Left lung (tissue), 10 donors: ENCODE results near the gene PPFIA4. TPM values are rescaled to one million over a fixed set of nuclear protein-coding genes. Genes with fewer than 3 reads are reported as not detected.
"Not testable (repeated sequence)": the region's sequence is repeated elsewhere in the genome, so short reads cannot be mapped to it uniquely, and the experiment has no call there.

ENCODE experiments used
- ATAC-seq: fragments of 200-7000 bp; cut with Tn5 transposase; one replicate; pipeline ENCODE4 v1.9.1; 2020; ENCODE audit warnings: moderate library complexity
- DNase-seq, 4 donors: peaks; one replicate each; pipeline ENCODE4 v3.0.0-alpha.2; 2013 to 2020
- H3K27ac ChIP-seq, 2 donors: fragments of 200-600 bp; sonication (generic) in 1 of 2; one replicate each; pipeline versions ENCODE4 v1.5.0 to v1.8.0; 2020 to 2021
- H3K27me3 ChIP-seq, 2 donors: fragments of 200-600 bp; sonication (generic) in 1 of 2; one replicate each; pipeline versions ENCODE4 v1.5.0 to v1.8.0; 2020 to 2021
- H3K36me3 ChIP-seq, 2 donors: fragments of 200-600 bp; sonication (generic) in 1 of 2; one replicate each; pipeline versions ENCODE4 v1.5.0 to v1.8.0; 2020 to 2021
- H3K4me1 ChIP-seq, 2 donors: fragments of 200-600 bp; one replicate each; pipeline ENCODE4 v1.8.0; 2021
- H3K4me3 ChIP-seq, 2 donors: fragments of 200-600 bp; sonication (generic) in 1 of 2; one replicate each; pipeline versions ENCODE4 v1.5.0 to v1.8.0; 2020 to 2021; ENCODE audit warnings: mild to moderate bottlenecking in 1 of 2
- H3K9me3 ChIP-seq, 2 donors: fragments of 200-600 bp; sonication (generic) in 1 of 2; one replicate each; pipeline versions ENCODE4 v1.5.0 to v1.8.0; 2020 to 2021
- intact Hi-C, 2 donors: fragments of 100-400 bp; cut with DNase I; formaldehyde crosslinking; loops; one replicate each; pipeline versions ENCODE4 v1.11.2 to v1.14.2; 2022
- polyA plus RNA-seq, 6 donors: library from polyadenylated mRNA; unstranded; fragments of 120-200 nt; gene quantifications; one replicate each; pipeline ENCODE4 v1.2.1, GENCODE V29; 2013; ENCODE audit not compliant: insufficient read length in 6 of 6
- total RNA-seq, 2 donors: library from RNA; stranded (reverse); fragmentation: NEBNext Ultra II Directional; extraction: Animal tissue kit (Norgen Biotek cat#: 25700); gene quantifications; one replicate each; pipeline ENCODE4 v1.2.1, GENCODE V29; 2021
- TF ChIP-seq, protein P1 (sequence below), 2 donors: fragments of 200-600 bp; sonication (generic) in 1 of 2; IDR thresholded peaks; one replicate each; pipeline versions ENCODE4 v1.5.0 to v1.8.0; 2021; ENCODE audit warnings: antibody characterized with exemption in 2 of 2
- donor health status: DM: no; HTN: yes; CAD: no.
- donor health status: DM: no; HTN: no; CAD: no.

Gene PPFIA4
- total and polyA plus RNA-seq, 8 donors: 1.3 to 5.1 (median 3.3) TPM

DNA sequence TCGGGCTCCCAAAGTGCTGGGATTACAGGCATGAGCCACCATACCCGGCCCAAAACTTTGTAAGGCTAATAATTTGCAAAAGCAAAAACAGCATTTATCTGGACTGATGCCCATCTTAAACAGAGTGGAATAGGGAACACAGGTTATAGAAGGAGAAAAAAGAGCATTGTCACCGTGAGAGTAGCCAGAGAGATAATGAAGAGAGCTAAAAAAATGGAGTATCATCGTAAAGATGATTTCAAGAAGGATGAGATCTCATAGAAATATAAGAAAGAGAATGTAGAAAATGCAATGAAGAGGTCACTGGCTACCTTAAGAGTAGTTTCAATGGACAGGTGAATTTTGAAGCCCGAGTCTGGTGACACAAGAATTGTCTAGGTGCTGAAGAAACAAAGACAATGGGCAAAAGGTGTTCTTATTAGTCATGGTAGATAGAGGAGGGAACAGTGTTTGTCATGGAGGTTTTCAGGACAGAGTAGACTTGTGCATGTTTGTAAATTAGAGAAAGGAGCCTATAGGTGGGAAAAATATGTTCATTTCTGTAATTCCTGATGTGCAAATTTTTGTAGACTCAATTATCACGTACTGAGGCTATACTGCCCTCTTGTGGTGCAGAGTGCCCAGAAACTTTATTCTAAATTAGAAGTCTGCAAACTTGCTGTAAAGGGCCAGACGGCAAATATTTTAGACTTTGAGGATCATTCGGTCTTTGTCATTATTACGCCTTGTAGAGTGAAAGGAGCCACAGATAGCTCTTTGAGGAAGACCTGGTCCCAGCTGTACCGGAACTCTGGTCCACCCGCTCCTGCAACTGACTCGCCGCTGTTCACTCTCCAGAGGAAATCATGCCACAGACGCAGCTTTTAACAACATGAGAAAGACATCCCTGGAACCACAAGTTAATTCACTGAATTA, 27.2 kb upstream of the PPFIA4 start:
- DNase-seq (peak in 2 of 4 donors; percentile 39 to 50), ATAC-seq (peak; percentile 86)
- H3K9me3 ChIP-seq: no peaks in the 10 kb centered on the region
- TF ChIP-seq, protein P1, sequence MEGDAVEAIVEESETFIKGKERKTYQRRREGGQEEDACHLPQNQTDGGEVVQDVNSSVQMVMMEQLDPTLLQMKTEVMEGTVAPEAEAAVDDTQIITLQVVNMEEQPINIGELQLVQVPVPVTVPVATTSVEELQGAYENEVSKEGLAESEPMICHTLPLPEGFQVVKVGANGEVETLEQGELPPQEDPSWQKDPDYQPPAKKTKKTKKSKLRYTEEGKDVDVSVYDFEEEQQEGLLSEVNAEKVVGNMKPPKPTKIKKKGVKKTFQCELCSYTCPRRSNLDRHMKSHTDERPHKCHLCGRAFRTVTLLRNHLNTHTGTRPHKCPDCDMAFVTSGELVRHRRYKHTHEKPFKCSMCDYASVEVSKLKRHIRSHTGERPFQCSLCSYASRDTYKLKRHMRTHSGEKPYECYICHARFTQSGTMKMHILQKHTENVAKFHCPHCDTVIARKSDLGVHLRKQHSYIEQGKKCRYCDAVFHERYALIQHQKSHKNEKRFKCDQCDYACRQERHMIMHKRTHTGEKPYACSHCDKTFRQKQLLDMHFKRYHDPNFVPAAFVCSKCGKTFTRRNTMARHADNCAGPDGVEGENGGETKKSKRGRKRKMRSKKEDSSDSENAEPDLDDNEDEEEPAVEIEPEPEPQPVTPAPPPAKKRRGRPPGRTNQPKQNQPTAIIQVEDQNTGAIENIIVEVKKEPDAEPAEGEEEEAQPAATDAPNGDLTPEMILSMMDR (IDR thresholded peaks at IDR 0.05): peak; percentile 70 to 71
- H3K36me3 ChIP-seq: no peaks in the 10 kb centered on the region
- no peaks in the 10 kb centered on the region for H3K4me1 ChIP-seq
- intact Hi-C loops: loop anchor here in 1 of 2 donors (10.0 kb wide), 1 partner anchor 64 kb away; no protein-coding TSS in a partner anchor
- no peak overlapping the region for H3K4me3 ChIP-seq
- H3K27ac ChIP-seq: no peak overlapping the region
- peaks cover 0 to 19% of the 10 kb centered on the region in 2 donors for H3K27me3 ChIP-seq

DNA sequence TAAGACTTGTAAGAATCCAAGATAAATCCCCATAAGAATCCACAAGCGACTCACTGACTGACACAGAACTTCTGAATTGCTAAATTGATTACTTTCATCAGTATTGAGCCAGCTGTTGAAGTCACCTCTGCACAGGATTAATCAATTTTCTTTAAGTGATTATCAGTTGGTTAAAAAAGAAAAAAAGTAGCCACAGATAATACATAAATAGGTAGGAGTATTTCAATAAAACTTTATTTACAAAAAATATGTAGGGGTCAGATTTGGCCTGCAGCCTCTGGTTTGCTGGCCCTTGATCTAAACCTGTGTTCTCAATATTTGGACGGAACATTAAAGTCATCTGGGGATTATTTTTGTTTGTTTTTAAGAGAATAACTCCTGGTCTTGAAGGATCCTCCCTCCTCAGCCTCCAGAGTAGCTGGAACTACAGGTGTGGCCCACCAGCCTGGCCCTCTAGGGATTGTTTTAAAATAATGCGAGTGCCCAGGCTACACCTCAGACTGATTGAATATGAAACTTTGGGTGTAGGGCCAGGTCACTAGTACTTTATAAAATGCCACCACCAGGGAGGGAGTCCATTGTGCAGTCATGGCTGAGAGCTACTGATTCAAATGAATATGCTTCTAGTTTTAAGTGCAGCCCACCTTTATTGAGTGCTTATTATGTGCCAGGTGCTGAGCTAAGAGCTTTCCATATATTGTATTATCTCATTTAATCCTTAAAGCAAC, 25.9 kb upstream of the PPFIA4 start:
- no peaks in the 10 kb centered on the region for H3K4me1 ChIP-seq
- TF ChIP-seq, protein P1 (IDR thresholded peaks at IDR 0.05): no peak
- H3K9me3 ChIP-seq: no peaks in the 10 kb centered on the region
- peaks cover 0 to 9% of the 10 kb centered on the region in 2 donors for H3K27me3 ChIP-seq
- H3K4me3 ChIP-seq: no peak overlapping the region
- no peak for DNase-seq
- ATAC-seq: no peak
- H3K27ac ChIP-seq: no peak overlapping the region
- no peaks in the 10 kb centered on the region for H3K36me3 ChIP-seq
- intact Hi-C loops: no loop called here

DNA sequence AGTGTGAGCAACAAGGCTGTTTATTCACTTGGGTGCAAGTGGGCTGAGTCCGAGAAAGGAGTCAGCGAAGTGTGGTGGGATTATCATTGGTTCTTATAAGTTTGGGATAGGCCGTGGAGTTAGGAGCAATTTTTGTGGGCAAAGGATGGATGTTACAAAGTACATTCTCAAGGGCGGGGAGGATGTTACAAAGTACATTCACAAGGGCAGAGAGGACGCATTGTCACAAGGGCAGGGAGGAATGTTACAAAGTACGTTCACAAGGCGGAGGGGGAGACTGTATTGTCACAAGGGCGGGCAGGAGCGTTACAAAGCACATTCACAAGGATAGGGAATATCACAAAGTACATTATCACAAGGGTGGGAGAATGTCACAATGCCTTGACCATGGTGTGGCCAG, 24.3 kb upstream of the PPFIA4 start:
- H3K4me1 ChIP-seq: peaks cover 0 to 9% of the 10 kb centered on the region in 2 donors
- intact Hi-C loops: no loop called here
- no peak for ATAC-seq

DNA sequence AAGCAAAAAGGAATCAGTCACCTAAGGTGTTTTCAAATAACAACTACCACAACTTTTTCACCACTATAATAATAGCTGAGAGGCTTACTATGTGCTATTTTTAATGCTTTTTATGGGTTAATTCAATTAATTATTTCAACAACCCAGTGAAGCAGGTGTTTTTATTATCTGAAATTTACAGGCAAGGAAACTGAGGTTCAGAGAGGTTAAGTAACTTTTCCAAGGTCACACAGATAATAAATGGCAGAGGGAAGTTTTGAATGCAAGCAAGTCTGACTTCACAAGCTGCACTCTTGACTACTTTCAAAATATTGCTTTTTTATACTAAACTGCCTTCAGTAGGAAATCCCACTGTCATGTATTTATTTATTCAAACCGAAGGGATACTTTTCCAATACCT, 23.3 kb upstream of the PPFIA4 start:
- peaks cover under 1 to 10% of the 10 kb centered on the region in 2 donors for H3K4me1 ChIP-seq
- TF ChIP-seq, protein P1 (IDR thresholded peaks at IDR 0.05): no peak
- H3K4me3 ChIP-seq: no peak overlapping the region
- no peaks in the 10 kb centered on the region for H3K36me3 ChIP-seq
- DNase-seq: no peak
- no peak overlapping the region for H3K27ac ChIP-seq
- ATAC-seq: no peak
- no peaks in the 10 kb centered on the region for H3K27me3 ChIP-seq
- H3K9me3 ChIP-seq: no peaks in the 10 kb centered on the region
- intact Hi-C loops: no loop called here

More for the DNA sequence above, 24.3 kb upstream of the PPFIA4 start:
- TF ChIP-seq, protein P1 (IDR thresholded peaks at IDR 0.05): no peak
- Histone ChIP-seq H3K9me3 (no peaks in the 10 kb centered on the region), H3K36me3 (no peaks in the 10 kb centered on the region), H3K27me3 (peaks cover 0 to 2% of the 10 kb centered on the region in 2 donors), H3K4me3 (no peak overlapping the region), H3K27ac (no peak overlapping the region)
- no peak for DNase-seq

DNA sequence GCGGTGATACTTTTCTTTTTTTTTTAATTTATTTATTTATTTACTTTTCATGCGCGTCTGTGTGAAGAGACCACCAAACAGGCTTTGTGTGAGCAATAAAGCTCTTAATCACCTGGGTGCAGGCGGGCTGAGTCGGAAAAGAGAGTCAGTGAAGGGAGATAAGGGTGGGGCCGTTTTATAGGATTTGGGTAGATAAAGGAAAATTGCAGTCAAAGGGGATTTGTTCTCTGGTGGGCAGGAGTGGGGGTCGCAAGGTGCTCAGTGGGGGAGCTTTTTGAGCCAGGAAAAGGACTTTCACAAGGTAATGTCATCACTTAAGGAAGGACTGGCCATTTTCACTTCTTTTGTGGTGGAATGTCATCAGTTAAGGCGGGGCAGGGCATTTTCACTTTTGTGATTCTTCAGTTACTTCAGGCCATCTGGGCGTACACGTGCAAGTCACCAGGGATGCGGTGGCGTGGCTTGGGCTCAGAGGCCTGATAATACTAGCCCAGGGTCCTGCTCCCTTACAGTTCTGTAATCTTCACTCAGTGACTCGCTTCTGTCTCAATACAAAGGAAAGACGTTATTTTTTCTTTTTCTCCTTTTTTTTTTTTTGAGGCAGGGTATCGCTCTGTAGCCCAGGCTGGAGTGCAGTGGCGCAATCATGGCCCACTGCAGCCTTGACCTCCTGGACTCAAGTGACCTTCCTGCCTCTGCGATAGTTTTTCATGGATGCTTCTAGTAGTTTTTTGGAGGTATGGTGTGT, 20.7 kb upstream of the PPFIA4 start:
- DNase-seq, intact Hi-C loops, H3K27me3 ChIP-seq, H3K9me3 ChIP-seq, ATAC-seq: not testable (repeated sequence)
- H3K36me3 ChIP-seq: peaks cover 0 to 20% of the 10 kb centered on the region in 2 donors
- peaks cover 8 to 35% of the 10 kb centered on the region in 2 donors for H3K4me1 ChIP-seq
- peak overlapping the region in 1 of 2 donors; percentile 63 for H3K4me3 ChIP-seq
- H3K27ac ChIP-seq: peak overlapping the region in 1 of 2 donors; percentile 92
